Measurements from ENCODE around the gene RD3L. TPM values are rescaled to one million over a fixed set of nuclear protein-coding genes. Genes with fewer than 3 reads are reported as not detected.

Gene RD3L
- total RNA-seq, 1 experiment from 2014 or later: not detected

- H3K9ac ChIP-seq (ENCODE audit: extremely low read depth, insufficient read length, low read length): no peak overlapping the region
- H3K27ac Mint-ChIP-seq: no peak overlapping the region
- no peak overlapping the region for H2BK15ac ChIP-seq (ENCODE audit: low read depth, low read length)
These were observed 6.9 kb upstream of the RD3L start for GRCh38 chr14:103949131-103949790.

More at GRCh38 chr14:103949131-103949790, 6.9 kb upstream of the RD3L start:
- Histone ChIP-seq H2BK120ac (ENCODE audit: low read depth, low read length, poor library complexity, severe bottlenecking) (no peak overlapping the region), H3T11ph (ENCODE audit: low read length) (no peak overlapping the region), H4K5ac (ENCODE audit: insufficient read length, low read depth, low read length) (no peak overlapping the region), H3K56ac (ENCODE audit: insufficient read length, low read depth, low read length) (no peak overlapping the region), H2AK5ac (ENCODE audit: insufficient read length, low read length) (no peak overlapping the region), H3K79me1 (ENCODE audit: insufficient read depth, low read depth, low read length, poor library complexity, severe bottlenecking) (no peaks in the 10 kb centered on the region), H4K91ac (ENCODE audit: insufficient read length, low read depth, low read length) (no peak overlapping the region), H3K9me3 (ENCODE audit: control insufficient read depth, low read depth, low read length) (no peaks in the 10 kb centered on the region), H3K27ac (ENCODE audit: insufficient read length, low read depth, low read length) (no peak overlapping the region), H3K23ac (ENCODE audit: insufficient read length, low read depth, low read length) (no peak overlapping the region), H2BK20ac (ENCODE audit: low read depth, low read length, poor library complexity, severe bottlenecking) (no peak overlapping the region), H3K4me1 (ENCODE audit: insufficient read depth, low read length) (no peaks in the 10 kb centered on the region), H3K4me2 (ENCODE audit: insufficient read depth, insufficient read length, low read length) (no peak overlapping the region), H2BK5ac (ENCODE audit: insufficient read length, low read length) (no peak overlapping the region), H2AFZ (ENCODE audit: low read length) (no peak overlapping the region), H3K23me2 (ENCODE audit: insufficient read length, low read depth, low read length, poor library complexity, severe bottlenecking) (no peaks in the 10 kb centered on the region), H3K4ac (ENCODE audit: low read depth, low read length) (no peak overlapping the region), H3K27me3 (ENCODE audit: insufficient read depth, low read length) (no peaks in the 10 kb centered on the region), H3K18ac (ENCODE audit: insufficient read length, low read depth, low read length) (no peak overlapping the region), H3K14ac (ENCODE audit: insufficient read depth, low read length) (no peak overlapping the region), H4K8ac (replicated peaks; ENCODE audit: insufficient read length, low read depth, low read length) (no peak overlapping the region), H2BK12ac (ENCODE audit: insufficient read length, low read depth, low read length) (no peak overlapping the region), H4K20me1 (ENCODE audit: control insufficient read depth, insufficient read depth, insufficient read length) (no peaks in the 10 kb centered on the region), H3K79me2 (ENCODE audit: insufficient read depth, low read length) (no peaks in the 10 kb centered on the region)
- Mint-ChIP-seq H3K36me3 (ENCODE audit: insufficient read depth in 1 of 3, low read depth in 3 of 3) (no peaks in the 10 kb centered on the region; a peak in 1 of 7 replicates), H3K4me3 (no peak overlapping the region), H3K27me3 (ENCODE audit: low read depth) (peaks cover 16% of the 10 kb centered on the region), H3K9me3 (peaks cover 12 to 13% of the 10 kb centered on the region in 2 experiments), H3K4me1 (no peaks in the 10 kb centered on the region)
- DNase-seq: no peak
- no peak for TF ChIP-seq CTCF (conservative IDR thresholded peaks at IDR 0.05)
- WGBS (ENCODE audit: extremely low coverage, insufficient read length, low lambda C conversion rate): no CpG with 5 or more reads among the region's 5 CpGs

Data from H9 (cell line).